ENCODE measurements around the gene B3GNT2. TPM values are rescaled to one million over a fixed set of nuclear protein-coding genes. Genes with fewer than 3 reads are reported as not detected.
A peak's percentile ranks its signal among the peaks of the same experiment; 100 is the strongest.

The B3GNT2 gene
- total RNA-seq, 6 experiments from 2014 or later: 9.1 to 11.0 (median 9.9) TPM

DNA sequence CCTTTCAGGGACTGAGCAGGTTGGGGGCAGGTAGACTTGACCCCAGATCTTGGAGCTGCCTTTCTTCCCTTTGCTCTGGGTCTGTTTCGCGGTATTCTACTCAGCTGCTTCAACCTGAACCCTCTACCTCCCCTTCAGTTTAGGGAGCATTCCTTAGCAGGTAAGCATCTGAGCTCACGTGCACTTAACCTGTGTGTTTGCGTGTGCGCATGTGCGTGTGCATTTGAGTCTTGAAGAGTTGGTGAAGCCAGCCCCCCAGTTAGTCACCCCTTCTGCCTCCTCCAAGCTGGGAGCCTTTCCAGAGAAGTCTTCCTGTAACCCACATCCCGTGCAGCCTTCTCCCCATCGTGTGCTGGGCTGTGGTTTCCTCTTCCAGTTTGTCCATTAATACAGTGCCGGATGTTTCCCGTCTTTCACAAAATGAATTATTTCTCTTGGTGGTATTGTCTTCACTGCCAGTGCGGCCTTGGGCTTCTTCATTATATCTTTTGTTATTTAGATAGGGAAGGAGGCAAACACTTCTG, 33.2 kb downstream of the B3GNT2 start:
- 67% methylated on average over 5 of the region's 11 CpGs for WGBS (ENCODE audit: insufficient coverage, low coverage, low lambda C conversion rate, missing lambda C conversion rate)
- no peak for DNase-seq
- H3K27ac ChIP-seq: no peak overlapping the region

DNA sequence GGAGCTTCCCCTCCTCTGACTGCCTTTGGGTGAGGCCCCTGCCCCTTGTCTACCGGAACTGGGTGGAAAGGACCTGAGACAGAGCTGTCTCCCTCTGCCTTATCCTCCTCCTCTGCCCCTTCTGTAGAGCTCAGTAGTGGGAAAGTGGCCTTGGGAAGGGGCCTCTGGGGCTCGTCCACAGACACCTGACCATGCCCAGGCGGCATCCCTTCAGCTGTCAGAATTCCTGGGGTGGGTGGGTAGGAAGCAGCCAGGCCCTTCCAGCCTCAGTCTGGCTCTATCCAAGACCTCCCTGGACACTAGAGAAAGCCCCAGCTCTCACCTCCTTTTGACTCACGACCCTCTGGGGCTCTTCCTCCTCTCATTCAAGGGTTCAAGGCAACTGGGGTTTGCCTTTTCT, 35.6 kb downstream of the B3GNT2 start:
- H3K4me1 ChIP-seq: no peaks in the 10 kb centered on the region
- H3K27me3 ChIP-seq: no peaks in the 10 kb centered on the region
- no peak overlapping the region for H3K4me3 ChIP-seq
- intact Hi-C loops (cut with DNase I): no loop called here
- H3K27ac ChIP-seq: no peak overlapping the region
- ATAC-seq: no peak
- no peaks in the 10 kb centered on the region for H3K9me3 ChIP-seq
- no peak for DNase-seq
- no peaks in the 10 kb centered on the region for H3K36me3 ChIP-seq
- WGBS (ENCODE audit: insufficient coverage, low coverage, low lambda C conversion rate, missing lambda C conversion rate): 50% methylated on average over 1 of the region's 4 CpGs
- TF ChIP-seq POLR2A (IDR thresholded peaks at IDR 0.05): no peak
- TF ChIP-seq CTCF (IDR thresholded peaks at IDR 0.05): no peak

More for the DNA sequence above, 33.2 kb downstream of the B3GNT2 start:
- Histone ChIP-seq H3K36me3 (no peaks in the 10 kb centered on the region), H3K4me1 (no peaks in the 10 kb centered on the region), H3K9me3 (no peaks in the 10 kb centered on the region), H3K27me3 (no peaks in the 10 kb centered on the region), H3K4me3 (no peak overlapping the region)
- intact Hi-C loops (cut with DNase I): no loop called here
- TF ChIP-seq POLR2A (IDR thresholded peaks at IDR 0.05): no peak
- TF ChIP-seq CTCF (IDR thresholded peaks at IDR 0.05): no peak
- peak in 3 of 4 donors; percentile 14 to 36 (median 31) for ATAC-seq

DNA sequence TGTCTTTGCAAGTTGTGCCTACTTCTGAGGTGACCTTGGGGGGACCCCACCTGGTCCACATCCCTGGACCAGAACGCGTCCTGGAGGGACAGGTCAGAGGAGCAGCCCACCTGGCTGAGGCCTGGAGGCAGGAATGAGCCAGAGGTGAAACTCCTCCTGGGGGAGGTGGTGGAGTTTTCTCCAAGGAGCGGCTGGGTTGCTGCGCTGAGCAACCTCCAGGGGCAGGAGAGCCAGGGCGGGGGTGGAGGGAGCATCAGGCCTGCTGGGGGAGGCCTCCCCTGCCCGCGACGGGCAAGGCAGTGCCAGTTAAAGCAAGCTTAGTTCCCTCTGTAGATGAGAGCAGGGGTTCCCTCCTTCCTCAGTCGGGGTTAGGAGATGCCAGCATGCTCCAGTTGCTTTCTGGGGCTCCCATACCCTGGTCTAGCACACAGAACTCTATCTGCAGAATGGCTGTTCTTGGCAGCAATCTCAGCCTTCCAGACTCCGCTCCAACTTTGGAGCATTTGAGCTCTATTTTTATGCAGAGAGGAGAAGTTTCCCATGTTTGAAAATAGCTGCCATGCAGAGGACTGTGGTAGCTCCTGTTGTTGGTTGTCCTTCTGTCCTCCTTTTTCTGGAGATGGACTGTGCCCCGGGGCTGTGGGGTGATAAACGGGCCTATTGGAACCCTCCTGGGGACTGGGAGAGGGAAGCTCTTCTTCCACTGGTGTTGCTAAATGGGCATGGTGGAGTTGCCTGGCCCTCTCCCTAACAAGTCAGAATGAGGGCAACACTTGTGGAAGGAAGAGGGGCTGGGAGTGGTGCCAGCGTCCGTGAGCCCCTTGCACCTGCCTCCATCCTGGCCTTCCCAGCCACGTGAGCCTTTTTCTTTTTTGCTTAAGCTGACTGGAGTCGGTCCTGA, 39.1 kb downstream of the B3GNT2 start:
- Histone ChIP-seq H3K4me1 (no peaks in the 10 kb centered on the region), H3K9me3 (no peaks in the 10 kb centered on the region), H3K4me3 (no peak overlapping the region), H3K36me3 (no peaks in the 10 kb centered on the region), H3K27ac (no peak overlapping the region), H3K27me3 (no peaks in the 10 kb centered on the region)
- TF ChIP-seq POLR2A (IDR thresholded peaks at IDR 0.05): no peak
- no peak for TF ChIP-seq CTCF (IDR thresholded peaks at IDR 0.05)
- 89% methylated on average over 3 of the region's 16 CpGs for WGBS (ENCODE audit: insufficient coverage, low coverage, low lambda C conversion rate, missing lambda C conversion rate)
- DNase-seq (no peak), ATAC-seq (peak in 2 of 4 donors; percentile 20 to 28)
- intact Hi-C loops (cut with DNase I): no loop called here

DNA sequence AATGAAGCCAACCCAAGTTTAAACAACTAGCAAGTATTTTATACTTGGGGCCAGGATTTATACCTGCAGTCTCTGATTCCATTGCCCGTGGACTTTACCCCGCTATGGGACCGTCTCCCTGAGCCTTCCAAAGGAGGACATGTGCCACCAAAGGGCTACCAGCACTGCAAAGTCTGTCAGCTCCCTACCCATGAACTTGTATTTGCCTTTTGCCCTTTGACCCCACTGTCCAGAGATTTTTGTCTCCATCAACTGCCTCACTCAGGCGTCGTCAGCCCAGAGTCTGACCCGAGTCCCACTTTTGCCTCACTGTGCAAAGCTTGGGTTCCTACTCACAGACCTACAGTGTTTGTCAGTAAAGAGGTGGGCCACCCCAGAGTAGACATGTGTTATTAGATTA, 40.6 kb downstream of the B3GNT2 start:
- TF ChIP-seq CTCF (IDR thresholded peaks at IDR 0.05) (no peak), POLR2A (IDR thresholded peaks at IDR 0.05) (no peak)
- WGBS (ENCODE audit: insufficient coverage, low coverage, low lambda C conversion rate, missing lambda C conversion rate): 71% methylated on average over 6 of the region's 6 CpGs
- ATAC-seq: peak; percentile 31 to 75 (median 54)

More for the DNA sequence above, 40.6 kb downstream of the B3GNT2 start:
- intact Hi-C loops (cut with DNase I): no loop called here
- no peak overlapping the region for H3K27ac ChIP-seq
- no peak for DNase-seq
- H3K9me3 ChIP-seq: no peaks in the 10 kb centered on the region
- H3K4me1 ChIP-seq: no peaks in the 10 kb centered on the region
- H3K36me3 ChIP-seq: no peaks in the 10 kb centered on the region
- H3K27me3 ChIP-seq: no peaks in the 10 kb centered on the region
- H3K4me3 ChIP-seq: no peak overlapping the region
